Caco-2 (cell line): Measurements from ENCODE around the gene ACSL1. TPM values are rescaled to one million over a fixed set of nuclear protein-coding genes. Genes with fewer than 3 reads are reported as not detected.

Experiments used
- BruUV-seq: library from RNA; stranded (reverse); fragments of 400-500 nt; replicated peaks from 2 replicates; lab custom pipeline; 2021; lab: Mats Ljungman, UMichigan
- CTCF ChIA-PET: fragments of 300-600 bp; sonication (Branson Sonifier 250); formaldehyde crosslinking; loops from one replicate; lab custom pipeline; 2022; ENCODE audit warnings: antibody characterized with exemption; lab: Charles Lee
- POLR2A ChIA-PET: fragments of 300-600 bp; sonication (Branson Sonifier 250); formaldehyde crosslinking; loops from one replicate; lab custom pipeline; 2022; ENCODE audit warnings: antibody characterized with exemption; lab: Charles Lee
- DNase-seq, 2 experiments: peaks; one replicate each; pipeline versions ENCODE4 v3.0.0 to v3.0.0-alpha.2; 2020 to 2022
- H3K27me3 ChIP-seq: replicated peaks from 2 replicates; pipeline ENCODE4 v1.6.0; 2011; ENCODE audit warnings: low read length; ENCODE audit not compliant: control insufficient read depth, insufficient read depth
- H3K36me3 ChIP-seq: 2 replicates; pipeline ENCODE4 v1.5.1; 2011; ENCODE audit warnings: low read length; ENCODE audit not compliant: control insufficient read depth, insufficient read depth
- H3K4me1 ChIP-seq: fragments of 250-450 bp; sonication (Bioruptor Pico); 2 replicates; pipeline ENCODE4 v1.5.1; 2020; ENCODE audit warnings: mild to moderate bottlenecking
- H3K4me3 ChIP-seq: 2 replicates; pipeline ENCODE4 v1.5.1; 2011; ENCODE audit warnings: low read depth, mild to moderate bottlenecking, control low read depth, low read length
- H3K9me3 ChIP-seq: fragments of 250-450 bp; sonication (Bioruptor Pico); 2 replicates; pipeline ENCODE4 v1.5.1; 2020; ENCODE audit warnings: mild to moderate bottlenecking, moderate library complexity
- H3K27ac Mint-ChIP-seq: one replicate; pipeline ENCODE4 v1.8.0; 2022; ENCODE audit warnings: mixed read lengths; ENCODE audit not compliant: unreplicated experiment
- H3K27me3 Mint-ChIP-seq: one replicate; pipeline ENCODE4 v1.8.0; 2022; ENCODE audit warnings: mixed read lengths; ENCODE audit not compliant: insufficient read depth, unreplicated experiment
- H3K36me3 Mint-ChIP-seq: one replicate; pipeline ENCODE4 v1.8.0; 2022; ENCODE audit warnings: mild to moderate bottlenecking, mixed read lengths; ENCODE audit not compliant: insufficient read depth, unreplicated experiment
- H3K4me1 Mint-ChIP-seq: one replicate; pipeline ENCODE4 v1.8.0; 2022; ENCODE audit warnings: low read depth, mixed read lengths; ENCODE audit not compliant: unreplicated experiment
- H3K4me3 Mint-ChIP-seq: one replicate; pipeline ENCODE4 v1.8.0; 2022; ENCODE audit warnings: mild to moderate bottlenecking, moderate library complexity, mixed read lengths; ENCODE audit not compliant: unreplicated experiment
- H3K9me3 Mint-ChIP-seq: one replicate; pipeline ENCODE4 v1.8.0; 2022; ENCODE audit warnings: mixed read lengths; ENCODE audit not compliant: unreplicated experiment
- intact Hi-C: fragments of 100-400 bp; cut with micrococcal nuclease; formaldehyde crosslinking; loops from one replicate; pipeline ENCODE4 v1.10.0; 2022; ENCODE audit not compliant: unreplicated experiment
- total RNA-seq: library from RNA; stranded (reverse); gene quantifications from 2 replicates; pipeline ENCODE4 v1.2.3, GENCODE V29; 2022
- TF ChIP-seq, protein P1 (sequence below), 2 experiments: fragments of 200-600 bp in 1 of 2; IDR thresholded peaks; 1 replicate in 1 of 2; 2 replicates in 1 of 2; pipeline versions ENCODE4 v1.5.1 to v1.8.0; 2011 to 2022; ENCODE audit warnings: antibody characterized with exemption in 1 of 2, control low read depth in 1 of 2, inconsistent platforms in 1 of 2, low read depth in 1 of 2, low read length in 1 of 2, mild to moderate bottlenecking in 1 of 2, moderate library complexity in 1 of 2; ENCODE audit not compliant: insufficient read depth in 1 of 2, severe bottlenecking in 1 of 2, unreplicated experiment in 1 of 2

The ACSL1 gene
- total RNA-seq, 1 experiment from 2014 or later = 100 TPM

DNA sequence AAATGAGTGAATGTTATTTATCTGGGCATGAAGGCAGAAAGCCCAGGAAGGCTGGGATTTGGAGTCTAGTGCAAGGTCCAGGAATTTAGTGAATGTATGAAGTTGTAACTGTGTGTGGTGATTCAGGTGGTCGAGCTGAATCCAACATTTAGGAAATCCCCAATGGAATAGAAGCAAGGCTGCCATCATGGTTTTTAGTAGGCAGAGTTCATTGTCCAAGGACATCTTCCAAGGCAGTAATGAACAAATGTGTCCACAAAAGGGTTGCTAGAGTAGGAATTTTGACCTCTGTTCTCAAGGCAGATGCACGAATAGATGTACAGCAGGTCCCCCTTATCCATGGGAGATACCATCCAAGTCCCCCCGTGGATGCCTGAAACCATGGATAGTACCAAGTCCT is 42.9 kb upstream of the ACSL1 start:
- ChIA-PET CTCF (no interaction called here), POLR2A (no interaction called here)
- Histone ChIP-seq H3K9me3 (no peaks in the 10 kb centered on the region), H3K4me3 (no peak overlapping the region), H3K4me1 (no peaks in the 10 kb centered on the region), H3K36me3 (no peaks in the 10 kb centered on the region), H3K27me3 (no peaks in the 10 kb centered on the region)
- intact Hi-C loops = no loop called here
- Mint-ChIP-seq H3K4me3 (no peak overlapping the region), H3K36me3 (no peaks in the 10 kb centered on the region), H3K27me3 (no peaks in the 10 kb centered on the region), H3K27ac (no peak overlapping the region), H3K4me1 (no peaks in the 10 kb centered on the region), H3K9me3 (peaks cover 8% of the 10 kb centered on the region)
- DNase-seq = no peak
- TF ChIP-seq, protein P1, sequence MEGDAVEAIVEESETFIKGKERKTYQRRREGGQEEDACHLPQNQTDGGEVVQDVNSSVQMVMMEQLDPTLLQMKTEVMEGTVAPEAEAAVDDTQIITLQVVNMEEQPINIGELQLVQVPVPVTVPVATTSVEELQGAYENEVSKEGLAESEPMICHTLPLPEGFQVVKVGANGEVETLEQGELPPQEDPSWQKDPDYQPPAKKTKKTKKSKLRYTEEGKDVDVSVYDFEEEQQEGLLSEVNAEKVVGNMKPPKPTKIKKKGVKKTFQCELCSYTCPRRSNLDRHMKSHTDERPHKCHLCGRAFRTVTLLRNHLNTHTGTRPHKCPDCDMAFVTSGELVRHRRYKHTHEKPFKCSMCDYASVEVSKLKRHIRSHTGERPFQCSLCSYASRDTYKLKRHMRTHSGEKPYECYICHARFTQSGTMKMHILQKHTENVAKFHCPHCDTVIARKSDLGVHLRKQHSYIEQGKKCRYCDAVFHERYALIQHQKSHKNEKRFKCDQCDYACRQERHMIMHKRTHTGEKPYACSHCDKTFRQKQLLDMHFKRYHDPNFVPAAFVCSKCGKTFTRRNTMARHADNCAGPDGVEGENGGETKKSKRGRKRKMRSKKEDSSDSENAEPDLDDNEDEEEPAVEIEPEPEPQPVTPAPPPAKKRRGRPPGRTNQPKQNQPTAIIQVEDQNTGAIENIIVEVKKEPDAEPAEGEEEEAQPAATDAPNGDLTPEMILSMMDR (IDR thresholded peaks at IDR 0.05; ENCODE audit: insufficient read depth in 1 of 2, low read depth in 1 of 2, low read length in 1 of 2, severe bottlenecking in 1 of 2, unreplicated experiment in 1 of 2) = no peak
- no TSS peak for BruUV-seq

DNA sequence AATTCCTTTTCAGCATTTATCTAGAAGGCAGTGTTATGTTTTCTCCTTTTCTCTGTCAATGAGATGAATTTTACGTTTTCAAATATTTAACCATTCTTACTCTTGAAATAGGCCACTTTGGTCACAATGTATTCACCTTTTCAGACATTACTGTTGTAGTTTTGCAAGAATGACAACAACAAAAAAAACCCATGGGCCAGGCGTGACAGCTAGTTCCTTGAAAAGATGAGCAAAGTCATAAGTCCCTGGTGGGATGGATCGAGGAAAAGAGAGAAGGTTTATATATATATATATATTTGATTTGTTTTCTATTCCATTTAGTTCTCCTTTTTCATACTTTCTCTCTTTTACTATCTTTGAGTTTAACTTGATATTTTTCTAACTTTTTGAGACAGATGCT is 38.1 kb upstream of the ACSL1 start:
- Mint-ChIP-seq H3K9me3 (no peaks in the 10 kb centered on the region), H3K4me1 (no peaks in the 10 kb centered on the region), H3K36me3 (no peaks in the 10 kb centered on the region), H3K27me3 (no peaks in the 10 kb centered on the region), H3K4me3 (no peak overlapping the region), H3K27ac (no peak overlapping the region)
- no peak overlapping the region for H3K4me3 ChIP-seq
- CTCF ChIA-PET = no interaction called here
- no peaks in the 10 kb centered on the region for H3K4me1 ChIP-seq
- no TSS peak for BruUV-seq
- H3K9me3 ChIP-seq = no peaks in the 10 kb centered on the region
- no peaks in the 10 kb centered on the region for H3K36me3 ChIP-seq
- no peak for DNase-seq
- TF ChIP-seq, protein P1 (IDR thresholded peaks at IDR 0.05; ENCODE audit: insufficient read depth in 1 of 2, low read depth in 1 of 2, low read length in 1 of 2, severe bottlenecking in 1 of 2, unreplicated experiment in 1 of 2) = no peak
- POLR2A ChIA-PET = no interaction called here
- no peaks in the 10 kb centered on the region for H3K27me3 ChIP-seq
- intact Hi-C loops = no loop called here

DNA sequence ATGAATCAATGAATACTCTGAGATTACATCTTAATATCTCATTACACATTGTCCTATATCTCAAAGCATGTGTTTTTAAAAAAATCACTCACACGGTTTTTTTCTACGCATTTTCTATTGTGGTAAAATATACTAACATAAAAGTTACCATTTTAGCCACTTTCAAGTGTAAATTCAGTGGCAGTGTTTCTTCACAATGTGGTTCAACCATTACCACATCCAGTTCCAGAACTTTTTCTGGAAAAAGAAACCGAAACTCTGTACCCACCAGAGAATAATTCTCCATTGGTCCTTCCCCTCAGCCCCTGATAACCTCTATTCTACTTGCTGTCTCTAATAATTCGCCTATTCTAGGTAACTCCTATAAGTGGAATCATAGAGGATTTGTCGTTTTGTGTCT is 35.3 kb upstream of the ACSL1 start:
- H3K27me3 ChIP-seq = no peaks in the 10 kb centered on the region
- Mint-ChIP-seq H3K4me3 (no peak overlapping the region), H3K27me3 (no peaks in the 10 kb centered on the region), H3K4me1 (no peaks in the 10 kb centered on the region), H3K27ac (no peak overlapping the region), H3K36me3 (no peaks in the 10 kb centered on the region), H3K9me3 (no peaks in the 10 kb centered on the region)
- CTCF ChIA-PET = no interaction called here
- TF ChIP-seq, protein P1 (IDR thresholded peaks at IDR 0.05; ENCODE audit: insufficient read depth in 1 of 2, low read depth in 1 of 2, low read length in 1 of 2, severe bottlenecking in 1 of 2, unreplicated experiment in 1 of 2) = no peak
- POLR2A ChIA-PET = no interaction called here
- no peaks in the 10 kb centered on the region for H3K9me3 ChIP-seq
- no peak for DNase-seq
- BruUV-seq = no TSS peak
- H3K36me3 ChIP-seq = no peaks in the 10 kb centered on the region
- no peaks in the 10 kb centered on the region for H3K4me1 ChIP-seq
- H3K4me3 ChIP-seq = no peak overlapping the region
- intact Hi-C loops = no loop called here
